GM18526 (cell line): ENCODE results near the gene INF2.

ENCODE experiments used
- POLR2A ChIP-seq: IDR thresholded peaks from 3 replicates; pipeline ENCODE4 v1.6.1; 2011; ENCODE audit not compliant: insufficient read length; ENCODE audit errors: extremely low read depth

Gene INF2

GRCh38 chr14:104732355-104732804 is 43.0 kb downstream of the INF2 start:
- no peak for TF ChIP-seq POLR2A

- TF ChIP-seq POLR2A: no peak
These were observed 43.7 kb downstream of the INF2 start for GRCh38 chr14:104732931-104733681.

- TF ChIP-seq POLR2A: no peak
These were observed 44.7 kb downstream of the INF2 start for GRCh38 chr14:104734051-104734587.

DNA sequence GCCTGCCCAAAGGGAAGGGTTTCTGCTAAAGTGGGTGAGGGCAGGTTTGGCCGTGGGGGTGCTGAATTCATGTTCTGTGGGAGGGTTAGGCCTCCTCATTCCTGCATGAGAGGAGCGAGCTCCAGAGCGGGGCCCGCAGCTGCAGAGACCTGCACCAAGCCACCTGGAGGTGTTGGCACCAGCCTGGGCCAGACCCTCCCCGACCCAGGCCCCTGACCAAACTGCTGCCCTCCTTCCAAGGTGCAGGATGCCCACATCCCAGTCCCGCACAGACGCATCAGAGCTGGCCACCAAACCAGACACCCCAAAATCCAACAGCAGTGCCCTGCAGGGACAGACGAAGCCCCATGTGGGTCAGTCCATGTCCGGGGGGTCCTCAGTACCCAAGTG is 45.2 kb downstream of the INF2 start:
- no peak for TF ChIP-seq POLR2A

DNA sequence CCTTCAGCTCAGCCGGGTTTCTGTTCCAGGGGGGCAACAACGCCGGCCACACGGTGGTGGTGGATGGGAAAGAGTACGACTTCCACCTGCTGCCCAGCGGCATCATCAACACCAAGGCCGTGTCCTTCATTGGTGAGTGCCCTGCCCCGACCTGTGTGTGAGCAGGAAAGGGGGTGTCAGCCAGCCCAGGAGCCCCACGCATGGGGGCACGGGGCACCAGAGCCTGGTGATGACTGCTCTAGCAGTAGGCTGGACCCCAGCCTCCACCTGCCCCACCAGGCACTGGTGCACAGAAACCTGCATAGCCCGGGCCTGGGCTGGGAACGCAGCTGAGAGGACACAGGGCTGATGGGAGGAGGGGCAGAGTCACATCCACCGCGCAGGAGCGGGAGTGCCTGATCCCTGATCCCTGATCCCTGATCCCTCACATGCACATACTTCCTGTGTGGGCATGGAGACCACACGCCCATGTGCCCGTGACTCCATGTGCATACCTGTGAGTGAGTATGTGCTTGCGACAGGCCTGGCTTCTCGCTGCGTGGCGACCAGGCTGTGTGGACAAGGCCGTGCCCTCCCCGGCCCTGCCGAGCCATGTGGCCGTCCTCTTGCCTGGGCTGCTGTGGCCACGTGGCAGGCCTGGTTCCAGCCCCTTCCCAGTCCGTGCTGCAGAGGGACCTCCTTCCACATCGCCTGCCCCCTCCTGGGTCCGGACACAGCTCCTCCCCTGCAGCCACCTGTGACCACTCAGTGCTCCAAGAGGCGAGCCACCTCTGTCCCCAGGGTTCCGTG is 45.8 kb downstream of the INF2 start:
- TF ChIP-seq POLR2A: no peak

GRCh38 chr14:104735830-104736642 is 46.6 kb downstream of the INF2 start:
- no peak for TF ChIP-seq POLR2A

- no peak for TF ChIP-seq POLR2A
These were observed 49.1 kb downstream of the INF2 start for GRCh38 chr14:104738375-104739019.

DNA sequence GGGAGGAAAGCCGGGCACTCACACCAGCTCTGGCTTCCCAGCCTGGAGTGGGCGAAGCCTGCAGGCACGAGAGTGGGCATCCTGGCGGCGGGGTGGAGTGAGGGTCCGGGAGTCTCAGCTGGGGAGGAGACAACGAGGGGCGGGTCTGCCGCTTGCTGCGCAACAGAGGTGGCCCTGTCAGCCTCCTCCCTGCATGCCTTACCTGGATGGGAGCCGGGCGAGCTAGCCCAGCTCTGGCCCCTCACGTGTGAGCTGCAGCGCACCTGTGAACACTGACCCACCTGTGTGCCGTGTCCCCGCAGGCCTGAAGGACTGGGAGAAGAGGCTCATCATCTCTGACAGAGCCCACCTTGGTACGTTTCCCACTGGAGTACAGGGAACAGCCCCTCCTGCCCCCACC is 49.6 kb downstream of the INF2 start:
- TF ChIP-seq POLR2A: no peak

DNA sequence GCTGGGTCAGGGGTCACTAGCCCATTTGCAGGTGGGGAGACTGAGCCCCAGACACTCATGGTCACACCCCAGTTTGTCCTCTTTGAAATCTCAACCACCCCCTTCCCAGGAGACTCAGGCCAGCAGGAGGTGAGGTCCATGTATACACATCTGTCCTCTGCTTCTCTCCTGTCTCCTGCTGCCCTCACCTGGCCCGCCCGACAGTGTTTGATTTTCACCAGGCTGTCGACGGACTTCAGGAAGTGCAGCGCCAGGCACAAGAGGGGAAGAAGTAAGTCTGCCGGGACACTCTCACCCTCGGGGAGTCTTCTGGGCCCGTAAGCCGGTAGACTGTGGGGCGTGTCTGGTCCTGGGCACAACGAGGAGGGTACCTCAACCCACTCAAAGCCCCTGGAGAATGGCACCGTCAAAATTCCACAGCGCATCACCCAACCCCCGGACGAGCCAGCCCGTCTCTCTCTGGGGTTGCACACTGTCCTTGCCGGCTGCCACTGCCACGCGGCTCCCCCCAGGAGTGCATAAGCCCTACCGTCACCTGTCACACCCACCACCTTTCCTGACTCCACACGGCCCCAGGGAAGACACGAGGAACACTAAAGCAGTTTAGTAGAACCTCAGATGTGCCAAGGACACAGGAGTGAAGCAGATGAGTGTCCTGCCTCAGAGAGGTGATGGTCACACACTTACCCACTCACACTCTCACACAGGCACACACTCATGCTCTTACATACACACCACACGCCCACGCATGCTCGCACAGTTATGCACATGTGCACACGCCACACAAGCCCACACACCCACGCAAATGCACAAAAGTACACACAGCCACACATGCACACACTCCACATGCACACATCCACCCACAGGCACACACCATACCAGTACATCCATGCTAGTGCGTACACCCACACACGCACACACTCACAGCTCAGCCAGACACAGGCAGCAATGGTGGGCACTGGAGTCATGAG is 50.4 kb downstream of the INF2 start:
- TF ChIP-seq POLR2A: no peak

- TF ChIP-seq POLR2A: no peak
These were observed 51.8 kb downstream of the INF2 start for GRCh38 chr14:104741108-104741802.

DNA sequence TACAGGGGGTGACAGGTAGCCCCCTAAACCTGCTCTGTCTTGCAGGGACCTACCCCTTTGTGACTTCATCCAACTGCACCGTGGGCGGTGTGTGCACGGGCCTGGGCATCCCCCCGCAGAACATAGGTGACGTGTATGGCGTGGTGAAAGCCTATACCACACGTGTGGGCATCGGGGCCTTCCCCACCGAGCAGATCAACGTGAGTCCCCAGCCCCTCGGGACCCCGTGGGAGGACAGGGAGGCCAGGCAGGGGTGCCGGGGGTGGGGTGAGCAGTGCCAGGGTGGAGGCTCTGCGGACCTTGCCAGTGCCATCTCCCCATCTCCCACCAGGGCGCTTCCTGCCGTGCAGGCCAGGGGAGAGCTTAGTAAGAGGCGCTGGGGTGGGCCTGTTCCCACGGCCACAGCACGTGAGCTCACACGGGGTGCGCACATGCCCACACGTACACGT is 52.4 kb downstream of the INF2 start:
- no peak for TF ChIP-seq POLR2A

GRCh38 chr14:104742586-104743455 is 53.4 kb downstream of the INF2 start:
- TF ChIP-seq POLR2A: no peak
